K562 (cell line): Measurements from ENCODE around the gene AGPAT1. TPM values are rescaled to one million over a fixed set of nuclear protein-coding genes. Genes with fewer than 3 reads are reported as not detected.

Source experiments
- ATAC-seq: fragments of 200-7000 bp; cut with Tn5 transposase; 3 replicates; pipeline ENCODE4 v1.9.1; 2020; ENCODE audit warnings: moderate library complexity
- BruUV-seq: library from RNA; stranded (reverse); fragments of 400-500 nt; replicated peaks from 2 replicates; lab custom pipeline; 2021; lab: Mats Ljungman, UMichigan
- CTCF ChIA-PET: fragments of 300-600 bp; formaldehyde crosslinking; extraction: SDS; loops from one replicate; lab custom pipeline; 2021; ENCODE audit warnings: low intra/inter-chr PET ratio; lab: Yijun Ruan, JAX
- POLR2A ChIA-PET: fragments of 300-600, 350-650 bp; sonication (Branson Sonifier 250); formaldehyde crosslinking; extraction: SDS; loops from one replicate; lab custom pipeline; 2021; ENCODE audit warnings: antibody characterized with exemption, inconsistent platforms; lab: Yijun Ruan, JAX
- DNase-seq, 4 experiments: peaks; one replicate each; pipeline versions ENCODE4 v3.0.0 to v3.0.0-alpha.2; 2011 to 2018; ENCODE audit warnings: low spot score in 3 of 4, mixed read lengths in 3 of 4; ENCODE audit errors: extremely low read depth in 1 of 4
- FAIRE-seq: peaks from 2 replicates; lab custom pipeline; 2011; peaks lifted over from hg19 to GRCh38; lab: Jason Lieb, UNC
- H2AFZ ChIP-seq: 2 replicates; pipeline ENCODE4 v1.6.0; 2011; ENCODE audit warnings: low read depth, low read length, control low read depth, inconsistent platforms
- H3K27ac ChIP-seq: fragments of 200-600 bp; 3 replicates; pipeline ENCODE4 v1.8.0; 2011; ENCODE audit warnings: low read depth, mild to moderate bottlenecking, control low read depth, inconsistent platforms, low read length, moderate library complexity, mixed read lengths; ENCODE audit errors: extremely low read depth
- H3K27me3 ChIP-seq, 2 experiments: fragments of 300-600 bp in 1 of 2; 2 replicates in 1 of 2; 3 replicates in 1 of 2; pipeline versions ENCODE4 v1.6.0 to v1.8.0; 2011; ENCODE audit warnings: inconsistent platforms in 2 of 2, low read length in 2 of 2, mild to moderate bottlenecking in 1 of 2, mixed read lengths in 1 of 2, moderate library complexity in 1 of 2; ENCODE audit not compliant: control insufficient read depth in 2 of 2, insufficient read depth in 2 of 2
- H3K36me3 ChIP-seq: fragments of 300-600 bp; 3 replicates; pipeline ENCODE4 v1.8.0; 2011; ENCODE audit warnings: mild to moderate bottlenecking, low read length, inconsistent platforms; ENCODE audit not compliant: control insufficient read depth, insufficient read depth
- H3K4me1 ChIP-seq, 2 experiments: fragments of 200-600 bp in 1 of 2; replicated peaks in 1 of 2; 2 replicates in 1 of 2; 3 replicates in 1 of 2; pipeline versions ENCODE4 v1.5.1 to v1.8.0; 2011; ENCODE audit warnings: inconsistent platforms in 2 of 2, low read length in 2 of 2, mild to moderate bottlenecking in 1 of 2, mixed read lengths in 1 of 2, moderate library complexity in 1 of 2; ENCODE audit not compliant: control insufficient read depth in 2 of 2, insufficient read depth in 2 of 2
- H3K4me2 ChIP-seq: 2 replicates; pipeline ENCODE4 v1.6.1; 2011; ENCODE audit warnings: low read length, control low read depth, inconsistent platforms, mixed read lengths; ENCODE audit not compliant: insufficient read depth
- H3K4me3 ChIP-seq: fragments of 200-600 bp; sonication (generic), shearing (Covaris generic); 2 replicates; pipeline ENCODE4 v1.5.1; 2016; ENCODE audit warnings: control low read depth, inconsistent platforms
- H3K79me2 ChIP-seq: fragments of 200-600 bp; 3 replicates; pipeline ENCODE4 v1.8.0; 2011; ENCODE audit warnings: low read length, inconsistent platforms; ENCODE audit not compliant: control insufficient read depth, insufficient read depth
- H3K9ac ChIP-seq, 2 experiments: 2 replicates each; pipeline versions ENCODE4 v1.6.0 to v1.6.1; 2011; ENCODE audit warnings: low read depth in 2 of 2, low read length in 2 of 2, control low read depth in 1 of 2, inconsistent platforms in 1 of 2, mild to moderate bottlenecking in 1 of 2, mixed read lengths in 1 of 2; ENCODE audit not compliant: insufficient read depth in 1 of 2
- H3K9me1 ChIP-seq: one replicate; pipeline ENCODE4 v1.6.0; 2011; ENCODE audit warnings: inconsistent platforms, mild to moderate bottlenecking, low read length, moderate library complexity; ENCODE audit not compliant: control insufficient read depth, insufficient read depth
- H3K9me3 ChIP-seq: replicated peaks from 2 replicates; pipeline ENCODE4 v1.5.1; 2011; ENCODE audit warnings: low read depth, low read length, inconsistent platforms; ENCODE audit not compliant: control insufficient read depth, insufficient read depth
- H4K20me1 ChIP-seq: replicated peaks from 2 replicates; pipeline ENCODE4 v1.6.1; 2011; ENCODE audit warnings: low read length, inconsistent platforms, mixed read lengths; ENCODE audit not compliant: control insufficient read depth, insufficient read depth
- CBX5 ChIP-seq: IDR thresholded peaks from 2 replicates; pipeline ENCODE4 v1.6.1; 2014; ENCODE audit warnings: low read depth, borderline replicate concordance
- HDAC1 ChIP-seq, 2 experiments: fragments of 450-650 bp; IDR thresholded peaks; 2 replicates each; pipeline ENCODE4 v1.6.1; 2016 to 2017; ENCODE audit warnings: inconsistent platforms in 1 of 2, mild to moderate bottlenecking in 1 of 2, moderate library complexity in 1 of 2
- HSF4 ChIP-seq: fragments of 250-450 bp; sonication (Bioruptor Pico); IDR thresholded peaks from 2 replicates; pipeline ENCODE4 v2.1.2; 2022; ENCODE audit warnings: mild to moderate bottlenecking, moderate library complexity, borderline replicate concordance
- NCOA4 ChIP-seq: fragments of 450-650 bp; IDR thresholded peaks from 2 replicates; pipeline ENCODE4 v1.6.1; 2018; ENCODE audit warnings: mild to moderate bottlenecking; ENCODE audit not compliant: partially characterized antibody
- NFXL1 ChIP-seq: fragments of 450-650 bp; formaldehyde crosslinking; IDR thresholded peaks from 2 replicates; pipeline ENCODE4 v1.4.0; 2021; ENCODE audit warnings: mild to moderate bottlenecking
- POLR2AphosphoS5 ChIP-seq: IDR thresholded peaks from 2 replicates; pipeline ENCODE4 v1.6.1; 2011; ENCODE audit warnings: mild to moderate bottlenecking, low read depth, low read length, moderate library complexity; ENCODE audit not compliant: control insufficient read depth, insufficient read depth
- RHOXF2B ChIP-seq: fragments of 250-450 bp; sonication (Bioruptor Pico); conservative IDR thresholded peaks from 2 replicates; pipeline ENCODE4 v1.5.1; 2021
- SIN3A ChIP-seq, 2 experiments: fragments of 150-350 bp in 1 of 2; IDR thresholded peaks; 2 replicates each; pipeline ENCODE4 v1.6.1; 2011 to 2016; ENCODE audit warnings: borderline replicate concordance in 2 of 2, low read depth in 2 of 2, low read length in 2 of 2, mild to moderate bottlenecking in 2 of 2, moderate library complexity in 2 of 2; ENCODE audit not compliant: control insufficient read depth in 1 of 2
- SIN3B ChIP-seq: fragments of 450-650 bp; IDR thresholded peaks from 2 replicates; pipeline ENCODE4 v1.6.1; 2017; ENCODE audit warnings: low read depth, mild to moderate bottlenecking, moderate library complexity
- SNRNP70 ChIP-seq: fragments of 200-400 bp; formaldehyde crosslinking; optimal IDR thresholded peaks from 2 replicates; pipeline ENCODE3; 2017; ENCODE audit warnings: low read depth, low read length
- ZNF274 ChIP-seq: IDR thresholded peaks from 2 replicates; pipeline ENCODE4 v1.6.1; 2011; ENCODE audit warnings: low read depth, mild to moderate bottlenecking, low read length, moderate library complexity, borderline replicate concordance
- WGBS: fragments of 100-300 bp; shearing (Covaris generic); methylation state at CpG from one replicate; pipeline ENCODE4 v1.1.6; 2016; ENCODE audit warnings: low coverage, mixed read lengths; ENCODE audit not compliant: insufficient coverage; ENCODE audit errors: missing lambda C conversion rate; 5-methylcytosine and 5-hydroxymethylcytosine counted together
- in situ Hi-C: fragments of 300-500 bp; cut with MboI; formaldehyde crosslinking; loops from 4 replicates; pipeline ENCODE4 v1.15.0; 2018; ENCODE audit warnings: inconsistent platforms, mixed read lengths
- intact Hi-C: fragments of 100-400 bp; cut with micrococcal nuclease; formaldehyde crosslinking; loops from 2 replicates; pipeline ENCODE4 v1.14.2; 2022
- polyA plus RNA-seq, 8 experiments: library from polyadenylated mRNA; depleted of rRNA in 4 of 8; stranded (reverse) in 5 of 8; unstranded in 3 of 8; fragments of >200 nt; fragmentation: Nextera tagmentation in 2 of 8; fragmentation: Illumina TruSeq in 1 of 8; extraction: Ambion mirVana in 2 of 8; extraction: Trizol in 1 of 8; gene quantifications; 2 replicates each; pipeline versions ENCODE4 v1.2.1 to v1.2.3, GENCODE V29; 2011 to 2014; ENCODE audit warnings: inconsistent platforms in 1 of 8, missing spikeins in 1 of 8
- total RNA-seq, 7 experiments: library from RNA; depleted of rRNA in 6 of 7; stranded (reverse); fragments of >200 nt in 6 of 7; fragmentation: Illumina TruSeq in 2 of 7; extraction: Trizol in 2 of 7; gene quantifications; 2 replicates each; pipeline versions ENCODE4 v1.2.1 to v1.2.3, GENCODE V29; 2011 to 2021; ENCODE audit warnings: low replicate concordance in 1 of 7
- TF ChIP-seq, protein P1 (sequence below), 2 experiments: IDR thresholded peaks; 2 replicates each; pipeline ENCODE4 v1.6.1; 2012; ENCODE audit warnings: improper control_type of control experiment in 2 of 2, low read depth in 2 of 2, low read length in 2 of 2, borderline replicate concordance in 1 of 2
- TF ChIP-seq, protein P2 (sequence below): sonication (generic); formaldehyde crosslinking; IDR thresholded peaks from 2 replicates; pipeline ENCODE4 v1.9.0; 2022; ENCODE audit warnings: mild to moderate bottlenecking, missing genetic modification reagents
- TF ChIP-seq, protein P3 (sequence below): fragments of 450-650 bp; formaldehyde crosslinking; IDR thresholded peaks from 2 replicates; pipeline ENCODE4 v1.4.0; 2020; ENCODE audit warnings: mild to moderate bottlenecking, moderate library complexity
- TF ChIP-seq, protein P4 (sequence below): fragments of 250-450 bp; sonication (Bioruptor Pico); IDR thresholded peaks from 2 replicates; pipeline ENCODE4 v1.8.0; 2022; ENCODE audit warnings: inconsistent platforms, mild to moderate bottlenecking, moderate library complexity, borderline replicate concordance

Gene AGPAT1
- total and polyA plus RNA-seq, 9 of the 15 experiments (the other 6 are each of a cell fraction or from before 2014, with no cell fraction given), result 37.9 to 176 (median 69.4) TPM

DNA sequence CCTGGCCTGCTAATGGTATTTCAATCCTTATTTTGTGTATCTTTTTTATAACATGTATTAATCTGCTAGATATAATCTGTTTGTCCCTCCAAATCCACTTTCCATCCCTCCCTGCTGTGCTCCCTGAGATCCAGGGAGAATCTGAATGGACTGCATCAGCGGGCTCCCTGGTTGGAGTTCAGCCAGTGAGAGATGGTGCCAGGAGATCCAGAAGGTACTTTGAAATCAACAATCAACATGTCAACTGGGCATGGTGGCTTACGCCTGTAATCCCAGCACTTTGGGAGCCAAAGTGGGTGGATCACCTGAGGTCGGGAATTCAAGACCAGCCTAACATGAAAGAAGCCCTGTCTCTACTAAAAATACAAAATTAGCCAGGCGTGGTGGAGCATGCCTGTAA lies 52.2 kb downstream of the AGPAT1 start (continued):
- TF ChIP-seq NFXL1 (CRISPR knock-in tag) (no peak), SIN3A (IDR thresholded peaks at IDR 0.05; ENCODE audit: borderline replicate concordance in 2 of 2, control insufficient read depth in 1 of 2, low read depth in 2 of 2, low read length in 2 of 2) (no peak), RHOXF2B (CRISPR knock-in tag) (no peak), HSF4 (CRISPR knock-in tag) (no peak)
- TF ChIP-seq, protein P1, sequence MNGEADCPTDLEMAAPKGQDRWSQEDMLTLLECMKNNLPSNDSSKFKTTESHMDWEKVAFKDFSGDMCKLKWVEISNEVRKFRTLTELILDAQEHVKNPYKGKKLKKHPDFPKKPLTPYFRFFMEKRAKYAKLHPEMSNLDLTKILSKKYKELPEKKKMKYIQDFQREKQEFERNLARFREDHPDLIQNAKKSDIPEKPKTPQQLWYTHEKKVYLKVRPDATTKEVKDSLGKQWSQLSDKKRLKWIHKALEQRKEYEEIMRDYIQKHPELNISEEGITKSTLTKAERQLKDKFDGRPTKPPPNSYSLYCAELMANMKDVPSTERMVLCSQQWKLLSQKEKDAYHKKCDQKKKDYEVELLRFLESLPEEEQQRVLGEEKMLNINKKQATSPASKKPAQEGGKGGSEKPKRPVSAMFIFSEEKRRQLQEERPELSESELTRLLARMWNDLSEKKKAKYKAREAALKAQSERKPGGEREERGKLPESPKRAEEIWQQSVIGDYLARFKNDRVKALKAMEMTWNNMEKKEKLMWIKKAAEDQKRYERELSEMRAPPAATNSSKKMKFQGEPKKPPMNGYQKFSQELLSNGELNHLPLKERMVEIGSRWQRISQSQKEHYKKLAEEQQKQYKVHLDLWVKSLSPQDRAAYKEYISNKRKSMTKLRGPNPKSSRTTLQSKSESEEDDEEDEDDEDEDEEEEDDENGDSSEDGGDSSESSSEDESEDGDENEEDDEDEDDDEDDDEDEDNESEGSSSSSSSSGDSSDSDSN (IDR thresholded peaks at IDR 0.05; ENCODE audit: borderline replicate concordance in 1 of 2, low read depth in 2 of 2, low read length in 2 of 2), result no peak
- TF ChIP-seq, protein P2, sequence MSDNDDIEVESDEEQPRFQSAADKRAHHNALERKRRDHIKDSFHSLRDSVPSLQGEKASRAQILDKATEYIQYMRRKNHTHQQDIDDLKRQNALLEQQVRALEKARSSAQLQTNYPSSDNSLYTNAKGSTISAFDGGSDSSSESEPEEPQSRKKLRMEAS (CRISPR knock-in tag), result no peak

DNA sequence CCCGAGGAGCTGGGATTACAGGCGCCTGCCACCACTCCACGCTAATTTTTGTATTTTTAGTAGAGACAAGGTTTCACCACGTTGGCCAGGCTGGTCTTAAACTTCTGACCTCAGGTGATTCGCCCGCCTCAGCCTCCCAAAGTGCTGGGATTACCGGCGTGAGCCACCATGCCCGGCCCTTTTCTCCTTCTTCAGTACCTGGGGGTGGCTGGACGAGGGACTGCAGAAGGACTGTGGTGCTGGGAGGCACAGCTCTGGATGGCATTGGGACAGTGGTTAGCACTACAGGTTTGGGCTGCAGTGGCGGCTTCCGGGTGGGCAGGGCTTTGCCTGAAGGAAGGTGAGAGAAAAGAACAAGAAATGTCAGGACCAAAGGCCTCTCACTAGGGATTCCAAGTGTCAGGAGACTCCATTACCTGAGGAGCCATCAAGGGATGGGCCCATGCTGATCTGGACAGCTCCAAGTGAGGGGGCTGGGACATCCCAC lies 55.3 kb downstream of the AGPAT1 start:
- Histone ChIP-seq H3K36me3 (peaks cover 85% of the 10 kb centered on the region), H3K4me1 (peaks cover 6 to 7% of the 10 kb centered on the region in 2 experiments; a peak in 4 of 5 replicates), H3K9me3 (no peaks in the 10 kb centered on the region), H3K4me2 (no peak overlapping the region), H3K27me3 (no peaks in the 10 kb centered on the region), H4K20me1 (no peaks in the 10 kb centered on the region), H3K27ac (no peak overlapping the region), H3K79me2 (no peaks in the 10 kb centered on the region), H2AFZ (no peak overlapping the region), H3K4me3 (no peak overlapping the region), H3K9ac (peak overlapping the region in 1 of 2 experiments; percentile 47; a peak in 1 of 4 replicates), H3K9me1 (peaks cover 3% of the 10 kb centered on the region)
- POLR2A ChIA-PET, result interaction anchor here (0.6 to 4.6 kb wide), 4 partner anchors 9 to 292 kb away, joined by 3 to 25 read pairs (median 6); partner anchors contain the start of genes FKBPL and TNXB
- DNase-seq (no peak), FAIRE-seq (no peak), ATAC-seq (no peak)
- BruUV-seq, result no TSS peak
- intact Hi-C loops (no loop called here), in situ Hi-C loops (no loop called here)
- 92% methylated on average over 12 of the region's 12 CpGs for whole genome bisulfite sequencing
- CTCF ChIA-PET, result interaction anchor here (0.7 kb wide), 1 partner anchor 54 kb away, joined by 3 read pairs; no protein-coding TSS in a partner anchor
- TF ChIP-seq, protein P3, sequence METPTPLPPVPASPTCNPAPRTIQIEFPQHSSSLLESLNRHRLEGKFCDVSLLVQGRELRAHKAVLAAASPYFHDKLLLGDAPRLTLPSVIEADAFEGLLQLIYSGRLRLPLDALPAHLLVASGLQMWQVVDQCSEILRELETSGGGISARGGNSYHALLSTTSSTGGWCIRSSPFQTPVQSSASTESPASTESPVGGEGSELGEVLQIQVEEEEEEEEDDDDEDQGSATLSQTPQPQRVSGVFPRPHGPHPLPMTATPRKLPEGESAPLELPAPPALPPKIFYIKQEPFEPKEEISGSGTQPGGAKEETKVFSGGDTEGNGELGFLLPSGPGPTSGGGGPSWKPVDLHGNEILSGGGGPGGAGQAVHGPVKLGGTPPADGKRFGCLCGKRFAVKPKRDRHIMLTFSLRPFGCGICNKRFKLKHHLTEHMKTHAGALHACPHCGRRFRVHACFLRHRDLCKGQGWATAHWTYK (CRISPR knock-in tag), result no peak
- TF ChIP-seq HDAC1 (IDR thresholded peaks at IDR 0.05), result no peak
- TF ChIP-seq SNRNP70, result no peak
- TF ChIP-seq, protein P4, sequence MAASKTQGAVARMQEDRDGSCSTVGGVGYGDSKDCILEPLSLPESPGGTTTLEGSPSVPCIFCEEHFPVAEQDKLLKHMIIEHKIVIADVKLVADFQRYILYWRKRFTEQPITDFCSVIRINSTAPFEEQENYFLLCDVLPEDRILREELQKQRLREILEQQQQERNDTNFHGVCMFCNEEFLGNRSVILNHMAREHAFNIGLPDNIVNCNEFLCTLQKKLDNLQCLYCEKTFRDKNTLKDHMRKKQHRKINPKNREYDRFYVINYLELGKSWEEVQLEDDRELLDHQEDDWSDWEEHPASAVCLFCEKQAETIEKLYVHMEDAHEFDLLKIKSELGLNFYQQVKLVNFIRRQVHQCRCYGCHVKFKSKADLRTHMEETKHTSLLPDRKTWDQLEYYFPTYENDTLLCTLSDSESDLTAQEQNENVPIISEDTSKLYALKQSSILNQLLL, result no peak
- TF ChIP-seq SIN3B, result no peak
- no peak for TF ChIP-seq NCOA4
- no peak for TF ChIP-seq POLR2AphosphoS5
- no peak for TF ChIP-seq CBX5
- TF ChIP-seq ZNF274, result no peak
